DMS153 (cell line): Measurements from ENCODE around the gene MAGI2.

Experiments used
- DNase-seq: peaks from one replicate; lab custom pipeline; 2025; lab: John Stamatoyannopoulos, UW

Gene MAGI2

GRCh38 chr7:77985974-77986339 lies 1467.5 kb downstream of the MAGI2 start:
- no peak for DNase-seq

DNA sequence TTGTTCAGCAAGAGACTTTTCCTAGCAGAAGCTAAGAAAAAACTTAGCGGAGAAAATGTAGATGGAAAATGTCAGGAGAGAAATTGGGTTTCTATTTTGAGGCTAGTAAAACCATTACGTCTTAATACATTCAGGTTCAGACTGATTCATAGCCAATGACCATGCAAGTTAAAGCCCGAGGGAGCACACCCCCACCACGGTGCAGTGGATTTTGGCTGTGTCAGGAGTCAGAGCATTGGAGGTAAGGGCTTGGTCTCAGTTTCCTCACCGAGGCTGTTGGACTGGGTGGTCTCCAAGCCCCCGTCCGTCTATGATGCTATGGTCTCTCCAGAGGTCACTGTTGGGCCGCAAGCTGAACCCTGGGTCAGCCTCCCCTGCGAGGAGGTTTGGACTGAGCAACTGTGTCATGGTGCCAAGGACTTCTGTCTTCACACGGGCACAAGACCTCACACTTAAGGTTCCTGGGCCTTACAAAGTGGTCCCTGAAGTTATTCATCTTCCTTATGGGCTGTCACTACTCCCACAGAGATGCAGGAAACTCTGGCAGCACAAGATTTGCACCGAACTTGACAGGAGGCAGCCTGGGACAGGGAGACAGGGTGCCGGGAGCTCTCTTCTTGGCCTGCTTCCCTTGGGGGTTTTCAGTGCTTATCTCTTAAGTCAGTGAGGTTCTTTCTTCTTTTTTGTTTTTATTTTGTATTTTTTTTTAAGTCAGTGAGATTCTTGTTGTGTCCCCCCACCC lies 1468.1 kb downstream of the MAGI2 start:
- DNase-seq: no peak

DNA sequence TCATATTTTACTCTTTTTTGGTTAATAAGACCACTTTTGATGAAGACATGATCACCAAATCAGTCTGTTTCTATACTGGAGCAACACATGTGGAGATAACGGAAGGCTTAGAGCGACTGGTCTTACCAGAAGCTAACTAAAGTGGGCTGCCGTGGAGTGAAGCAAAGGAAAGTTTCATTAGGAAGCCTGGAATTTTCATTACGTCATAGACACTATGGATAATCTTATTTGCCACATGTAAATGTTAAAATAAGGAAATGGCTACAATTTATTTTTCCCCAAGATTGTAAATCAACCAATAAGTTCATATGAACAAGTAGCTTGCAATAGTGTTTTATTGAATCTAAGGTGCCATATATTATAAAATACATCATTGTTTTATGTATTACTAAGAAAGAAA lies 1469.5 kb downstream of the MAGI2 start:
- no peak for DNase-seq

DNA sequence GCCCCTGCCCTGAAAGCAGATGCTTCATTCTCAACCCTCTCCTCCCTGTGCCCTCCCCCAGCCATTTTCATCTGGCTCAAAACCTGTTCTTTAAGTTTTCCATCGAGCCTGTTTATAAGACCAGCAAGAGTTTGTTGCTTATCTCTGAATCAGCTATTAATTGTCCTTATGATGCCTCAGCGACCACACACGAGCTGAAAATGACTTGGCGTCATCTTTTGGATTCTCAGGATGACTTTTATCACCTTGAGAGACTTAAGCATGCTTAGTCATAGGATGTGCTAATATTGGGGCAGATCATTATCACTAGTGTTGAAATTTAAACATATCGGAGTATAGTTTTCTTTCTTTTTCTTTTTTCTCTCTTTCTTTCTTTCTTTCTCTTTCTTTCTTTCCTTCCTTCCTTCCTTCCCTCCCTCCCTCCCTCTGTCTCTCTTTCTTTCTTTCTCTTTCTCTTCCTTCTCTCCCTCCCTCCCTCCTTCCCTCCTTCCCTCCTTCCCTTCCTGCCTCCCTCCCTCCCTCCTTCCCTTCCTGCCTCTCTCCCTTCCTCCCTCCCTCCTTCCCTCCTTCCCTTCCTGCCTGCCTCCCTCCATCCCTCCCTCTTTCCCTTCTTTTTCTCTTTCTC lies 1470.4 kb downstream of the MAGI2 start:
- DNase-seq: no peak

- DNase-seq: no peak
Observed at GRCh38 chr7:77980087-77980713, 1473.3 kb downstream of the MAGI2 start.

DNA sequence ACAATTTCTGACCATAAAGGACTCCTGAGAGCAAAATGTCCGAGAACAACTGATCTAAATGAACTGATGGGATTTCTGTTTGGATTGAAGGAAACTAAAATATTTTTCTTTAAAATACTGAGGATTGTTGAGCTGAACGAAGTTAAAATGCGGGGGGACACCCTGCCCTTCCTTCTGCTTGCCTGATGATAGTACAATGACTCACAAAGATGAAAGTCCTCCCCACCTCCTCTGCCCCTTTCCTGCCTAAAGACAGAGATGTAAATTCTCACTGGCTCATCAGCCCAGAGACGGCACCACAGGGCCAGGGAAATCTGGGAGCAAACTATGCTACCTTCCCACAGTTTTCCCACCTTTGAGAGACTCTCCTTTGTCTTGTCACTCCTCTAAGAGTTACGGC lies 1474.2 kb downstream of the MAGI2 start:
- DNase-seq: no peak

DNA sequence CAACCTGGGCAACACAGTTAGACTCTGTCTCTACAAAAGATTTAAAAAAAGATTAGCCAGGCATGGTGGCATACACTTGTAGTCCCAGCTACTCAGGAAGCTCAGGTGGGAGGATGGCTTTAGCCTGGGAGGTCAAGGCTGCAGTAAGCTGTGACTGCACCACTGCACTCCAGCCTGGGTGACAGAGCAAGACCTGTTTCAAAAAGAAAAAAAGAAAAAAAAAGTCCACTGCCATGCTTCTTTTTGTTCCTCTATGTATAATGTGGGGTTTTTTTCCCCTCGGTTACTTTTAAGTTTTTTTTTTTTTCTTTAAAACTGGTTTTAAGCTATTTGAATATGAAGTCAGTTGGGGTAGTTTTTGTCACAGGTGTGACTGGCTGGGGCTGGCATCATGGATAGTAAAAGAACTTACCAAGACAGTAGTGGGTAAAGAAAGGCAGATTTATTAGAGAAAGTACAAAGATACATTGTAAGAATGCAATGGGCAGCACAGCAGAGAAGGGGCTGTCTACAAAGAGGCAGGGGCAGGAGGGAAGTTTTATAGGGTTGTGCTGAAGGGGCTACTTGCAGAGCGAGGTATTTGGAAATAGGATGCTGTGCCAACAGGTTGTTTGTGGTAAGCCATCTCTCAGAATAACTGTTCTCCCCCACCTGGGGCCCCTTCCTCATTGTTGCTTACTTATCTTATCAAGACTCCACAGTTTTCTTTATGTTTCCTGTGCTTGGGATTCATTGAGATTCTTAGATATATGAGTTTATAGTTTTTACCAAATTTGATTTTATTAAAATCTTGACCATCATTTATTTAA lies 1477.6 kb downstream of the MAGI2 start:
- DNase-seq: no peak

- DNase-seq: no peak
Observed at GRCh38 chr7:77971726-77972125, 1481.7 kb downstream of the MAGI2 start.

GRCh38 chr7:77967429-77967828 lies 1486.0 kb downstream of the MAGI2 start:
- DNase-seq: no peak
